H9 (cell line): Measurements from ENCODE around the gene DNAJB6. TPM values are rescaled to one million over a fixed set of nuclear protein-coding genes. Genes with fewer than 3 reads are reported as not detected.

ENCODE experiments used
- DNase-seq: peaks from one replicate; pipeline ENCODE4 v3.0.0-alpha.2; 2017
- H2AFZ ChIP-seq: one replicate; pipeline ENCODE4 v1.6.1; 2013; ENCODE audit warnings: mild to moderate bottlenecking, low read length, control low read depth, moderate library complexity
- H2AK5ac ChIP-seq: 2 replicates; pipeline ENCODE4 v1.6.1; 2013; ENCODE audit warnings: low read length, control low read depth, mixed read lengths; ENCODE audit not compliant: insufficient read length
- H2BK120ac ChIP-seq: one replicate; pipeline ENCODE4 v1.6.1; 2013; ENCODE audit warnings: low read depth, mild to moderate bottlenecking, low read length, control low read depth, inconsistent platforms; ENCODE audit not compliant: poor library complexity, severe bottlenecking
- H2BK12ac ChIP-seq: 2 replicates; pipeline ENCODE4 v1.6.1; 2013; ENCODE audit warnings: low read length, control low read depth, mixed read lengths, low read depth; ENCODE audit not compliant: insufficient read length
- H2BK15ac ChIP-seq: 2 replicates; pipeline ENCODE4 v1.6.1; 2013; ENCODE audit warnings: low read depth, low read length, control low read depth
- H2BK20ac ChIP-seq: one replicate; pipeline ENCODE4 v1.6.1; 2013; ENCODE audit warnings: low read depth, mild to moderate bottlenecking, low read length, control low read depth, inconsistent platforms; ENCODE audit not compliant: poor library complexity, severe bottlenecking
- H2BK5ac ChIP-seq: 2 replicates; pipeline ENCODE4 v1.6.1; 2013; ENCODE audit warnings: low read length, control low read depth, mixed read lengths; ENCODE audit not compliant: insufficient read length
- H3K14ac ChIP-seq: 2 replicates; pipeline ENCODE4 v1.6.1; 2013; ENCODE audit warnings: low read length, control low read depth; ENCODE audit not compliant: insufficient read depth
- H3K18ac ChIP-seq: 2 replicates; pipeline ENCODE4 v1.6.1; 2013; ENCODE audit warnings: low read depth, mild to moderate bottlenecking, mixed read lengths, low read length, control low read depth; ENCODE audit not compliant: insufficient read length
- H3K23ac ChIP-seq: 2 replicates; pipeline ENCODE4 v1.6.1; 2013; ENCODE audit warnings: low read length, control low read depth, mixed read lengths, low read depth; ENCODE audit not compliant: insufficient read length
- H3K23me2 ChIP-seq: 2 replicates; pipeline ENCODE4 v1.6.1; 2013; ENCODE audit warnings: low read depth, mild to moderate bottlenecking, mixed read lengths, low read length, control low read depth; ENCODE audit not compliant: insufficient read length, poor library complexity, severe bottlenecking
- H3K27ac ChIP-seq: 2 replicates; pipeline ENCODE4 v1.5.1; 2013; ENCODE audit warnings: low read length, control low read depth, mixed read lengths, low read depth; ENCODE audit not compliant: insufficient read length
- H3K27me3 ChIP-seq: 2 replicates; pipeline ENCODE4 v1.6.1; 2013; ENCODE audit warnings: low read length, control low read depth, inconsistent platforms; ENCODE audit not compliant: insufficient read depth
- H3K4ac ChIP-seq: 2 replicates; pipeline ENCODE4 v1.6.1; 2013; ENCODE audit warnings: low read depth, mild to moderate bottlenecking, control low read depth, inconsistent platforms, low read length, moderate library complexity
- H3K4me1 ChIP-seq: 2 replicates; pipeline ENCODE4 v1.6.1; 2013; ENCODE audit warnings: low read length, control low read depth, inconsistent platforms; ENCODE audit not compliant: insufficient read depth
- H3K4me2 ChIP-seq: 2 replicates; pipeline ENCODE4 v1.6.1; 2013; ENCODE audit warnings: low read length, control low read depth, mixed read lengths; ENCODE audit not compliant: insufficient read length, insufficient read depth
- H3K56ac ChIP-seq: 2 replicates; pipeline ENCODE4 v1.6.1; 2013; ENCODE audit warnings: low read depth, mild to moderate bottlenecking, mixed read lengths, low read length, control low read depth; ENCODE audit not compliant: insufficient read length
- H3K79me1 ChIP-seq: 2 replicates; pipeline ENCODE4 v1.6.1; 2013; ENCODE audit warnings: low read depth, mild to moderate bottlenecking, moderate library complexity, low read length, control low read depth, inconsistent platforms; ENCODE audit not compliant: insufficient read depth, poor library complexity, severe bottlenecking
- H3K79me2 ChIP-seq: 2 replicates; pipeline ENCODE4 v1.6.1; 2013; ENCODE audit warnings: low read length, control low read depth, inconsistent platforms; ENCODE audit not compliant: insufficient read depth
- H3K9ac ChIP-seq: 2 replicates; pipeline ENCODE4 v1.6.1; 2013; ENCODE audit warnings: low read length, control low read depth, mixed read lengths; ENCODE audit not compliant: insufficient read length; ENCODE audit errors: extremely low read depth
- H3K9me3 ChIP-seq: one replicate; pipeline ENCODE4 v1.6.1; 2013; ENCODE audit warnings: low read depth, low read length, inconsistent platforms; ENCODE audit not compliant: control insufficient read depth
- H3T11ph ChIP-seq: one replicate; pipeline ENCODE4 v1.6.1; 2013; ENCODE audit warnings: mild to moderate bottlenecking, low read length, control low read depth, inconsistent platforms
- H4K20me1 ChIP-seq: one replicate; pipeline ENCODE4 v1.6.1; 2013; ENCODE audit not compliant: control insufficient read depth, insufficient read length, insufficient read depth
- H4K5ac ChIP-seq: 2 replicates; pipeline ENCODE4 v1.6.1; 2013; ENCODE audit warnings: low read depth, mild to moderate bottlenecking, mixed read lengths, low read length, control low read depth; ENCODE audit not compliant: insufficient read length
- H4K8ac ChIP-seq: replicated peaks from 2 replicates; pipeline ENCODE4 v1.6.1; 2013; ENCODE audit warnings: low read length, control low read depth, mixed read lengths, low read depth; ENCODE audit not compliant: insufficient read length
- H4K91ac ChIP-seq: 2 replicates; pipeline ENCODE4 v1.6.1; 2013; ENCODE audit warnings: low read depth, mild to moderate bottlenecking, moderate library complexity, mixed read lengths, low read length, control low read depth; ENCODE audit not compliant: insufficient read length
- H3K27ac Mint-ChIP-seq, 3 experiments: 2 replicates in 2 of 3; 3 replicates in 1 of 3; pipeline ENCODE4 v1.8.0; 2020 to 2021; ENCODE audit warnings: mixed read lengths in 3 of 3, mild to moderate bottlenecking in 1 of 3, moderate library complexity in 1 of 3
- H3K27me3 Mint-ChIP-seq: 2 replicates; pipeline ENCODE4 v1.8.0; 2021; ENCODE audit warnings: low read depth, mild to moderate bottlenecking, moderate library complexity, mixed read lengths
- H3K36me3 Mint-ChIP-seq, 3 experiments: 2 replicates in 2 of 3; 3 replicates in 1 of 3; pipeline ENCODE4 v1.8.0; 2020 to 2021; ENCODE audit warnings: low read depth in 3 of 3, mixed read lengths in 3 of 3; ENCODE audit not compliant: insufficient read depth in 1 of 3
- H3K4me1 Mint-ChIP-seq, 2 experiments: 2 replicates each; pipeline ENCODE4 v1.8.0; 2020; ENCODE audit warnings: mixed read lengths in 2 of 2
- H3K4me3 Mint-ChIP-seq, 2 experiments: 2 replicates in 1 of 2; 3 replicates in 1 of 2; pipeline ENCODE4 v1.8.0; 2020 to 2021; ENCODE audit warnings: mild to moderate bottlenecking in 2 of 2, mixed read lengths in 2 of 2, moderate library complexity in 1 of 2
- H3K9me3 Mint-ChIP-seq, 2 experiments: 2 replicates in 1 of 2; 3 replicates in 1 of 2; pipeline ENCODE4 v1.8.0; 2020; ENCODE audit warnings: mild to moderate bottlenecking in 2 of 2, mixed read lengths in 2 of 2, moderate library complexity in 1 of 2
- CTCF ChIP-seq: fragments of 200-600 bp; sonication (generic); conservative IDR thresholded peaks from 3 replicates; pipeline ENCODE4 v1.8.0; 2021; ENCODE audit warnings: antibody characterized with exemption, mild to moderate bottlenecking
- WGBS: extraction: QIAGEN DNeasy Blood & Tissue Kit; methylation state at CpG from one replicate; pipeline ENCODE4 v1.1.7; 2013; ENCODE audit warnings: missing lambda C conversion rate, low lambda C conversion rate, mixed read lengths; ENCODE audit not compliant: insufficient read length; ENCODE audit errors: extremely low coverage; 5-methylcytosine and 5-hydroxymethylcytosine counted together
- total RNA-seq: library from RNA; stranded (reverse); gene quantifications from 2 replicates; pipeline ENCODE4 v1.2.1, GENCODE V29; 2021

DNAJB6 gene
- total RNA-seq, 1 experiment from 2014 or later, result 215 TPM

- Mint-ChIP-seq H3K4me1 (peaks cover 10% of the 10 kb centered on the region in 2 experiments; a peak in 3 of 4 replicates), H3K27ac (peak overlapping the region; percentile 49 to 95 (median 90); a peak in 5 of 7 replicates), H3K9me3 (no peaks in the 10 kb centered on the region), H3K27me3 (no peaks in the 10 kb centered on the region), H3K36me3 (peaks cover 33 to 60% (median 48%) of the 10 kb centered on the region in 3 experiments), H3K4me3 (no peak overlapping the region)
- Histone ChIP-seq H3K79me2 (peaks cover 11% of the 10 kb centered on the region; the same call in 1 of the 2 replicates), H4K91ac (no peak overlapping the region), H3K56ac (no peak overlapping the region), H3K14ac (no peak overlapping the region), H3K9ac (no peak overlapping the region), H4K8ac (no peak overlapping the region), H3K4me1 (no peaks in the 10 kb centered on the region), H3K18ac (no peak overlapping the region), H2BK120ac (no peak overlapping the region), H2AK5ac (no peak overlapping the region), H3K23ac (no peak overlapping the region), H3K9me3 (no peaks in the 10 kb centered on the region), H3K4ac (no peak overlapping the region), H4K5ac (no peak overlapping the region), H3T11ph (no peak overlapping the region), H4K20me1 (no peaks in the 10 kb centered on the region), H2BK20ac (no peak overlapping the region), H2BK15ac (no peak overlapping the region), H2BK12ac (no peak overlapping the region), H3K4me2 (no peak overlapping the region), H3K23me2 (no peaks in the 10 kb centered on the region), H3K27me3 (no peaks in the 10 kb centered on the region), H2AFZ (no peak overlapping the region), H3K79me1 (no peaks in the 10 kb centered on the region), H2BK5ac (no peak overlapping the region), H3K27ac (no peak overlapping the region)
- TF ChIP-seq CTCF, result no peak
- WGBS, result no CpG with 5 or more reads among the region's 2 CpGs
- DNase-seq, result no peak
These were observed 58.4 kb downstream of the DNAJB6 start for GRCh38 chr7:157395206-157395605.
